H1 (cell line): Measurements from ENCODE around the gene METAP1D. TPM values are rescaled to one million over a fixed set of nuclear protein-coding genes. Genes with fewer than 3 reads are reported as not detected.

Source experiments
- ASH2L ChIP-seq: fragments of 200-600, 300-600 bp; sonication (generic); IDR thresholded peaks from one replicate; pipeline ENCODE4 v1.7.1; 2017; ENCODE audit warnings: low read length
- BCL11A ChIP-seq, 2 experiments: IDR thresholded peaks; one replicate each; pipeline ENCODE4 v1.6.1; 2011; ENCODE audit warnings: low read depth in 2 of 2, low read length in 2 of 2, mild to moderate bottlenecking in 2 of 2
- CREB1 ChIP-seq: IDR thresholded peaks from 2 replicates; pipeline ENCODE4 v1.6.1; 2012; ENCODE audit warnings: inconsistent platforms
- EGR1 ChIP-seq: IDR thresholded peaks from 2 replicates; pipeline ENCODE4 v1.6.1; 2011; ENCODE audit warnings: low read depth, low read length, borderline replicate concordance
- EP300 ChIP-seq, 2 experiments: IDR thresholded peaks; 1 replicate in 1 of 2; 2 replicates in 1 of 2; pipeline ENCODE4 v1.6.1; 2011 to 2012; ENCODE audit warnings: low read depth in 2 of 2, low read length in 2 of 2, mild to moderate bottlenecking in 2 of 2, borderline replicate concordance in 1 of 2, inconsistent platforms in 1 of 2, moderate library complexity in 1 of 2
- FOSL1 ChIP-seq: IDR thresholded peaks from 2 replicates; pipeline ENCODE4 v1.6.1; 2011; ENCODE audit warnings: mild to moderate bottlenecking, low read depth, low read length, moderate library complexity; ENCODE audit not compliant: insufficient read depth
- POLR2A ChIP-seq, 2 experiments: IDR thresholded peaks; 1 replicate in 1 of 2; 2 replicates in 1 of 2; pipeline ENCODE4 v1.6.1; 2011; ENCODE audit warnings: low read depth in 2 of 2, low read length in 2 of 2, mild to moderate bottlenecking in 2 of 2; ENCODE audit errors: control extremely low read depth in 1 of 2
- RAD21 ChIP-seq, 2 experiments: IDR thresholded peaks in 1 of 2; conservative IDR thresholded peaks in 1 of 2; 2 replicates each; pipeline ENCODE4 v1.6.1; 2011; ENCODE audit warnings: low read depth in 2 of 2, low read length in 2 of 2, improper control_type of control experiment in 1 of 2, inconsistent platforms in 1 of 2, mild to moderate bottlenecking in 1 of 2, moderate library complexity in 1 of 2
- SP1 ChIP-seq: IDR thresholded peaks from 2 replicates; pipeline ENCODE4 v1.6.1; 2011; ENCODE audit warnings: low read depth, low read length
- SUZ12 ChIP-seq: fragments of 200-600 bp; sonication (generic); IDR thresholded peaks from 2 replicates; pipeline ENCODE4 v1.6.1; 2012; ENCODE audit warnings: mild to moderate bottlenecking, inconsistent platforms, low read length, moderate library complexity, mixed read lengths
- polyA plus RNA-seq, 7 experiments: library from polyadenylated mRNA; depleted of rRNA in 3 of 7; stranded (reverse) in 5 of 7; unstranded in 2 of 7; fragments of >200 nt in 5 of 7; fragments of 200-250 nt in 2 of 7; gene quantifications; 1 replicate in 5 of 7; 2 replicates in 1 of 7; 4 replicates in 1 of 7; pipeline versions ENCODE4 v1.2.1 to v1.2.3, GENCODE V29; 2011 to 2013; ENCODE audit warnings: missing spikeins in 2 of 7, mixed read lengths in 2 of 7
- total RNA-seq: library from RNA; stranded (reverse); fragmentation: NEBNext Ultra II Directional; extraction: Animal tissue kit (Norgen Biotek cat#: 25700); gene quantifications from 2 replicates; pipeline ENCODE4 v1.2.1, GENCODE V29; 2021
- TF ChIP-seq, protein P1 (sequence below): fragments of 300-600 bp; sonication (generic); IDR thresholded peaks from 2 replicates; pipeline ENCODE4 v1.7.1; 2012; ENCODE audit warnings: low read length, moderate library complexity, mild to moderate bottlenecking, inconsistent platforms; ENCODE audit not compliant: insufficient replicate concordance

The METAP1D gene
- total and polyA plus RNA-seq, 2 of the 8 experiments (the other 6 are each of a cell fraction or from before 2014, with no cell fraction given): 3.9 to 6.2 TPM

DNA sequence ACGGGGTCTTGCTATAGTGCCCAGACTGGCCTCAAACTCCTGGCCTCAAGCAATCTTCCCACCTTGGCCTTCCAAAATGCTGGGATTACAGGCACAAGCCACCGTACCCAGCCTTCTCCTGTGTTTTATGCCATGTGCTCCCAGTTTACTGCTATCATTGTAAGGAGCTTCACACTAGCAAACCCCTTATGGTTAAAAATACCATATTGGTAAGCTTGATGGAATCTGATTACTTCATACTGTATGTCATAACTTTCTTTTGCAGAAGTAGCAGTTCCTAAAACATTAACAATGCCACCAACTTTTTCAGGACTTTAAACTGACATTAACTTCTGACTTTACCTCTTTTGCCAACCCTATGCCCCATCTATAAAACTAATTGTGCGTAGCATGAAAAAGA is 41.3 kb upstream of the METAP1D start (continued):
- TF ChIP-seq, protein P1, sequence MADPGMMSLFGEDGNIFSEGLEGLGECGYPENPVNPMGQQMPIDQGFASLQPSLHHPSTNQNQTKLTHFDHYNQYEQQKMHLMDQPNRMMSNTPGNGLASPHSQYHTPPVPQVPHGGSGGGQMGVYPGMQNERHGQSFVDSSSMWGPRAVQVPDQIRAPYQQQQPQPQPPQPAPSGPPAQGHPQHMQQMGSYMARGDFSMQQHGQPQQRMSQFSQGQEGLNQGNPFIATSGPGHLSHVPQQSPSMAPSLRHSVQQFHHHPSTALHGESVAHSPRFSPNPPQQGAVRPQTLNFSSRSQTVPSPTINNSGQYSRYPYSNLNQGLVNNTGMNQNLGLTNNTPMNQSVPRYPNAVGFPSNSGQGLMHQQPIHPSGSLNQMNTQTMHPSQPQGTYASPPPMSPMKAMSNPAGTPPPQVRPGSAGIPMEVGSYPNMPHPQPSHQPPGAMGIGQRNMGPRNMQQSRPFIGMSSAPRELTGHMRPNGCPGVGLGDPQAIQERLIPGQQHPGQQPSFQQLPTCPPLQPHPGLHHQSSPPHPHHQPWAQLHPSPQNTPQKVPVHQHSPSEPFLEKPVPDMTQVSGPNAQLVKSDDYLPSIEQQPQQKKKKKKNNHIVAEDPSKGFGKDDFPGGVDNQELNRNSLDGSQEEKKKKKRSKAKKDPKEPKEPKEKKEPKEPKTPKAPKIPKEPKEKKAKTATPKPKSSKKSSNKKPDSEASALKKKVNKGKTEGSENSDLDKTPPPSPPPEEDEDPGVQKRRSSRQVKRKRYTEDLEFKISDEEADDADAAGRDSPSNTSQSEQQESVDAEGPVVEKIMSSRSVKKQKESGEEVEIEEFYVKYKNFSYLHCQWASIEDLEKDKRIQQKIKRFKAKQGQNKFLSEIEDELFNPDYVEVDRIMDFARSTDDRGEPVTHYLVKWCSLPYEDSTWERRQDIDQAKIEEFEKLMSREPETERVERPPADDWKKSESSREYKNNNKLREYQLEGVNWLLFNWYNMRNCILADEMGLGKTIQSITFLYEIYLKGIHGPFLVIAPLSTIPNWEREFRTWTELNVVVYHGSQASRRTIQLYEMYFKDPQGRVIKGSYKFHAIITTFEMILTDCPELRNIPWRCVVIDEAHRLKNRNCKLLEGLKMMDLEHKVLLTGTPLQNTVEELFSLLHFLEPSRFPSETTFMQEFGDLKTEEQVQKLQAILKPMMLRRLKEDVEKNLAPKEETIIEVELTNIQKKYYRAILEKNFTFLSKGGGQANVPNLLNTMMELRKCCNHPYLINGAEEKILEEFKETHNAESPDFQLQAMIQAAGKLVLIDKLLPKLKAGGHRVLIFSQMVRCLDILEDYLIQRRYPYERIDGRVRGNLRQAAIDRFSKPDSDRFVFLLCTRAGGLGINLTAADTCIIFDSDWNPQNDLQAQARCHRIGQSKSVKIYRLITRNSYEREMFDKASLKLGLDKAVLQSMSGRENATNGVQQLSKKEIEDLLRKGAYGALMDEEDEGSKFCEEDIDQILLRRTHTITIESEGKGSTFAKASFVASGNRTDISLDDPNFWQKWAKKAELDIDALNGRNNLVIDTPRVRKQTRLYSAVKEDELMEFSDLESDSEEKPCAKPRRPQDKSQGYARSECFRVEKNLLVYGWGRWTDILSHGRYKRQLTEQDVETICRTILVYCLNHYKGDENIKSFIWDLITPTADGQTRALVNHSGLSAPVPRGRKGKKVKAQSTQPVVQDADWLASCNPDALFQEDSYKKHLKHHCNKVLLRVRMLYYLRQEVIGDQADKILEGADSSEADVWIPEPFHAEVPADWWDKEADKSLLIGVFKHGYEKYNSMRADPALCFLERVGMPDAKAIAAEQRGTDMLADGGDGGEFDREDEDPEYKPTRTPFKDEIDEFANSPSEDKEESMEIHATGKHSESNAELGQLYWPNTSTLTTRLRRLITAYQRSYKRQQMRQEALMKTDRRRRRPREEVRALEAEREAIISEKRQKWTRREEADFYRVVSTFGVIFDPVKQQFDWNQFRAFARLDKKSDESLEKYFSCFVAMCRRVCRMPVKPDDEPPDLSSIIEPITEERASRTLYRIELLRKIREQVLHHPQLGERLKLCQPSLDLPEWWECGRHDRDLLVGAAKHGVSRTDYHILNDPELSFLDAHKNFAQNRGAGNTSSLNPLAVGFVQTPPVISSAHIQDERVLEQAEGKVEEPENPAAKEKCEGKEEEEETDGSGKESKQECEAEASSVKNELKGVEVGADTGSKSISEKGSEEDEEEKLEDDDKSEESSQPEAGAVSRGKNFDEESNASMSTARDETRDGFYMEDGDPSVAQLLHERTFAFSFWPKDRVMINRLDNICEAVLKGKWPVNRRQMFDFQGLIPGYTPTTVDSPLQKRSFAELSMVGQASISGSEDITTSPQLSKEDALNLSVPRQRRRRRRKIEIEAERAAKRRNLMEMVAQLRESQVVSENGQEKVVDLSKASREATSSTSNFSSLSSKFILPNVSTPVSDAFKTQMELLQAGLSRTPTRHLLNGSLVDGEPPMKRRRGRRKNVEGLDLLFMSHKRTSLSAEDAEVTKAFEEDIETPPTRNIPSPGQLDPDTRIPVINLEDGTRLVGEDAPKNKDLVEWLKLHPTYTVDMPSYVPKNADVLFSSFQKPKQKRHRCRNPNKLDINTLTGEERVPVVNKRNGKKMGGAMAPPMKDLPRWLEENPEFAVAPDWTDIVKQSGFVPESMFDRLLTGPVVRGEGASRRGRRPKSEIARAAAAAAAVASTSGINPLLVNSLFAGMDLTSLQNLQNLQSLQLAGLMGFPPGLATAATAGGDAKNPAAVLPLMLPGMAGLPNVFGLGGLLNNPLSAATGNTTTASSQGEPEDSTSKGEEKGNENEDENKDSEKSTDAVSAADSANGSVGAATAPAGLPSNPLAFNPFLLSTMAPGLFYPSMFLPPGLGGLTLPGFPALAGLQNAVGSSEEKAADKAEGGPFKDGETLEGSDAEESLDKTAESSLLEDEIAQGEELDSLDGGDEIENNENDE: no peak
- no peak for TF ChIP-seq BCL11A (IDR thresholded peaks at IDR 0.05; ENCODE audit: low read depth in 2 of 2, low read length in 2 of 2)
- TF ChIP-seq RAD21 (IDR thresholded peaks at IDR 0.05 in 1 of 2, conservative IDR thresholded peaks at IDR 0.05 in 1 of 2; ENCODE audit: low read depth in 2 of 2, low read length in 2 of 2): no peak
- no peak for TF ChIP-seq SP1
- no peak for TF ChIP-seq POLR2A (IDR thresholded peaks at IDR 0.05; ENCODE audit: control extremely low read depth in 1 of 2, low read depth in 2 of 2, low read length in 2 of 2)
- TF ChIP-seq FOSL1: no peak
- TF ChIP-seq EGR1: no peak
- no peak for TF ChIP-seq ASH2L
- TF ChIP-seq CREB1: no peak
- no peak for TF ChIP-seq EP300 (IDR thresholded peaks at IDR 0.05; ENCODE audit: borderline replicate concordance in 1 of 2, low read depth in 2 of 2, low read length in 2 of 2)
- no peak for TF ChIP-seq SUZ12
